ENCODE measurements around the gene SLCO3A1. TPM values are rescaled to one million over a fixed set of nuclear protein-coding genes. Genes with fewer than 3 reads are reported as not detected.

The SLCO3A1 gene
- total RNA-seq, 1 experiment from 2014 or later, result 9.1 TPM

- no peak for TF ChIP-seq ATF2 (CRISPR knock-in tag; IDR thresholded peaks at IDR 0.05; ENCODE audit: borderline replicate concordance, low read depth)
- TF ChIP-seq ARID4B (CRISPR knock-in tag; IDR thresholded peaks at IDR 0.05; ENCODE audit: borderline replicate concordance), result no peak
- no peak for TF ChIP-seq CREB1 (CRISPR knock-in tag; IDR thresholded peaks at IDR 0.05)
- no peak for TF ChIP-seq USF2 (CRISPR knock-in tag; IDR thresholded peaks at IDR 0.05)
- TF ChIP-seq IRF2 (CRISPR knock-in tag; IDR thresholded peaks at IDR 0.05; ENCODE audit: borderline replicate concordance, low read depth), result no peak
- TF ChIP-seq NR2C2 (CRISPR knock-in tag; IDR thresholded peaks at IDR 0.05), result no peak
- no peak for TF ChIP-seq HMGXB4 (CRISPR knock-in tag; IDR thresholded peaks at IDR 0.05)
- TF ChIP-seq ELF4 (CRISPR knock-in tag; IDR thresholded peaks at IDR 0.05; ENCODE audit: low read depth), result no peak
These were observed 10.2 kb downstream of the SLCO3A1 start (continued) for GRCh38 chr15:91863621-91864255.

GRCh38 chr15:91864664-91865063, 11.2 kb downstream of the SLCO3A1 start:
- Mint-ChIP-seq H3K27ac (peak overlapping the region; percentile 71; the same call in 1 of the 2 replicates), H3K4me3 (no peak overlapping the region), H3K36me3 (no peaks in the 10 kb centered on the region), H3K27me3 (ENCODE audit: low read depth) (peaks cover 3% of the 10 kb centered on the region; the same call in 1 of the 2 replicates), H3K9me3 (0 out of 2 replicates have a peak, but pooled peaks cover under 1% of the 10 kb centered on the region), H3K4me1 (peaks cover 35% of the 10 kb centered on the region)
- no peak for DNase-seq (ENCODE audit: low spot score)
- POLR2A ChIA-PET, result no interaction called here
- ATAC-seq, result no peak
- CTCF ChIA-PET, result interaction anchor here (1.0 kb wide), 1 partner anchor 8 kb away, joined by 4 read pairs; no protein-coding TSS in a partner anchor
- TF ChIP-seq ZNF263 (CRISPR knock-in tag; IDR thresholded peaks at IDR 0.05; ENCODE audit: low read depth) (no peak), ZNF317 (CRISPR knock-in tag; IDR thresholded peaks at IDR 0.05; ENCODE audit: borderline replicate concordance, low read depth) (no peak), USF1 (CRISPR knock-in tag; IDR thresholded peaks at IDR 0.05) (no peak), ZNF396 (CRISPR knock-in tag; IDR thresholded peaks at IDR 0.05; ENCODE audit: borderline replicate concordance) (no peak), MLX (CRISPR knock-in tag; IDR thresholded peaks at IDR 0.05) (no peak), SOX15 (CRISPR knock-in tag; IDR thresholded peaks at IDR 0.05) (no peak)
